GM21515 (cell line): ENCODE data around the gene PF4V1.

Experiments used
- ATAC-seq: cut with Tn5 transposase; IDR thresholded peaks from one replicate; pipeline ENCODE4 v1.9.1; 2021; ENCODE audit not compliant: unreplicated experiment

PF4V1 gene

DNA sequence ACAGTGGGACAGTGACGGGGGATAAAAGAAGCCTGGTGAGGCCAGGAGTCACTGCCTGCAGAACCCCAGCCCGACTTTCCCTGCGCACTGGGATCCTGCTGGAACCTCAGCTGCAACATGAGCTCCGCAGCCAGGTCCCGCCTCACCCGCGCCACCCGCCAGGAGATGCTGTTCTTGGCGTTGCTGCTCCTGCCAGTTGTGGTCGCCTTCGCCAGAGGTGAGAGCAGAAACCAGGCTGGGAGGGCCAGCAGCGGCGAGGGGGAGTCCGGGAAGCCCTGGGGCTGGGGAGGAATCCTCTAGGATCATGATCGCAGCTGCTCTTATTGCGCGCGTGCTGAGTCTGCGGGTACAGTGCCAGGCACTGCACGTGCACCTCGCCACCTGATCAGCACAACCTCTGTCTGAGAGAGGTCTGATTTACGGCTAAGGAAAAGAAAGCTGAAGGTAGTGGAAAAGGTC, at the start of gene PF4V1:
TSS of gene PF4V1 (plus strand) at position 51 of the 459 bp plus-strand sequence. CDS start at position 118, 67 bp downstream.
- ATAC-seq: no peak

GRCh38 chr4:73810191-73810590, 42.9 kb upstream of the PF4V1 start:
- ATAC-seq: no peak

GRCh38 chr4:73811841-73812240, 41.3 kb upstream of the PF4V1 start:
- no peak for ATAC-seq

DNA sequence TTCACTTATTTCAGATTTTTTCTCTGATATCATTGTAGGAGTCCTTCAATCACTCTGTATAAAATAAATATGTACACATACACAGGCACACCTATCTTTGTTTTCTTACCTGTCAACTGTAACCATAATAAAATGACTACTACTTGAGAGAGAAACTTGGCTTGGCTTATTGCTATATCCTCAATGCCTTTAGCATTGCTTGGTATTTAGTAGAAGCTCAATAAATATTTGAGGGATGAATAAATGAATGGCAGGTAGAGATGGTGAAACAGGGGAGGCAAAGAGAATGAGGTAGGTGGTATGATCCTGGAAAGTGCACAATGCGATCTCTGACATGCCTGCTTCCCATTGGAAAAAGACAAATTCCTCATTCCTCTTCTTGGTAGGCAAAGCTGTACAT, 38.4 kb upstream of the PF4V1 start:
- ATAC-seq: no peak

- ATAC-seq: no peak
Observed at GRCh38 chr4:73815145-73815544, 38.0 kb upstream of the PF4V1 start.

DNA sequence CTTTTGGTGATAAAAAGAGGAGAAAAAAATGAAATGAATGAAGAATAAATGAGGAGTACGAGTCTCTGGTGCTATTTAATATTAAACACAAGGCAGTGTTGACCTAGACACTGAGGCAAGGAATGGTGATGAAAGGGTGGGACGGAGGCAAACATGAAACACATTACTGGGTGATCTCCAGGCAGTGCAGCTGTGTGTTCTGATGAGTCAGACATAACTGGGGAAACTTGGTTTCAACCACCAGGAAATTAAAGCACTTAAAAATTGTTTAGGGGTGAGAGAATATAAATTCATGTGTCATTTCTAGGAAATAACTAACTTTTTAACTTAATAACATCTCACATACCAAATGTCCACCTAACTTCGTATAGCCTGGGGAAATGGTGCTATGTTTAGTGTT, 36.3 kb upstream of the PF4V1 start:
- ATAC-seq: no peak

- ATAC-seq: no peak
Observed at GRCh38 chr4:73817341-73817740, 35.8 kb upstream of the PF4V1 start.

DNA sequence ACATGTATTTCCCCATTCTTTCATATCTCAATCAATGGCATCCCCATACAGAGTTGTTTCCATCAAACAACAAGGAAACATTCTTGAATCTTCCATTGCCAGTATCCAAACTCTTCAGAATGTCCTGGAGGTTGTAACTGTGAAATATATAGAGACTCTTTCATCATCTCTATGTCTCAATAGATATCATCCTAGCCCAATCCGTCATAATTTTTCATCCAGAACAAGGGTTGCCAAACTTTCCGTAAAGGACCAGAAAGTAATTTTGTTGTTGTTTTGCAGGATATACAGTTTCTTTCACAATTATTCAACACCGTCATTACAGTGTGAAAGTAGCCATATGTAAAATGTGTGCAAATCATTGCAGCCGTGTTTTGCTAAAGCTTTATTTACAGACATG, 31.8 kb upstream of the PF4V1 start:
- ATAC-seq: no peak

- no peak for ATAC-seq
Observed at GRCh38 chr4:73822389-73822788, 30.7 kb upstream of the PF4V1 start.

GRCh38 chr4:73822812-73823504, 30.1 kb upstream of the PF4V1 start:
- no peak for ATAC-seq

DNA sequence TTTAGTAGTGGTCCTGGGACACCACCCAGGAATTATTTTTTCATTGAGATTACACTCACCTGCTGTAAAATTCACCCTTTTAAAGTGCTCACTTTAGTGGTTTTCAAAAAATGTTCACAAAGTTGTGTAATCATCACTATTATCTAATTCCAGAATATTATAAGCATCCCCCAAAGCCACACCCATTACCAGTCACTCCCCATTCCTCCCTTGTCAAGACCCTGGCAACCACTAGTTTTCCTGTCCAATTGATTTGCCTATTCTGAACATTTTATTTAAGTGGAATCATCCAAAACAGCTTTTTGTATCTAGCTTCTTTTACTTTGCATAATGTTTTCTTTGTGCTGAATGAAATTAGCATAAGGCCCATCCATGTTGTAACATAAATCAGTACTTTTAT, 29.3 kb upstream of the PF4V1 start:
- no peak for ATAC-seq

DNA sequence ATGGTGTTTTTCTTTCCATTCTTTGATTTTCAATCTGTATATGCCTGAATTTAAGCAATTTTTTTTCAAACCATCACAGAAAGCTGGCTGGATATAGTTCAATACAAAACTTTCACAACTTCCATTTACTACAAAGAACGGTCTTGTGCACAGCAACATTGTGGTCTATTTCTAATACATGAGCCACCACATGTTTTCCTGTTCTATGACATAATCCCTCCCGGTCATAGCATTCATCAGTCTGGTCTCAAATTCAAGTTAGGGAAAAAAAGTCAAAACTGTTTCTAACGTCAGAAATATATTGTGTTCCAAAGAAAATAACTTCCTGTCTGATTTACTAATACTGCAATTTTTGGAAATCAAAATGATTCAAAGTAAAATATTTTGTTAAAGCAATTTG, 24.1 kb upstream of the PF4V1 start:
- ATAC-seq: no peak

GRCh38 chr4:73831569-73831968, 21.5 kb upstream of the PF4V1 start:
- no peak for ATAC-seq

DNA sequence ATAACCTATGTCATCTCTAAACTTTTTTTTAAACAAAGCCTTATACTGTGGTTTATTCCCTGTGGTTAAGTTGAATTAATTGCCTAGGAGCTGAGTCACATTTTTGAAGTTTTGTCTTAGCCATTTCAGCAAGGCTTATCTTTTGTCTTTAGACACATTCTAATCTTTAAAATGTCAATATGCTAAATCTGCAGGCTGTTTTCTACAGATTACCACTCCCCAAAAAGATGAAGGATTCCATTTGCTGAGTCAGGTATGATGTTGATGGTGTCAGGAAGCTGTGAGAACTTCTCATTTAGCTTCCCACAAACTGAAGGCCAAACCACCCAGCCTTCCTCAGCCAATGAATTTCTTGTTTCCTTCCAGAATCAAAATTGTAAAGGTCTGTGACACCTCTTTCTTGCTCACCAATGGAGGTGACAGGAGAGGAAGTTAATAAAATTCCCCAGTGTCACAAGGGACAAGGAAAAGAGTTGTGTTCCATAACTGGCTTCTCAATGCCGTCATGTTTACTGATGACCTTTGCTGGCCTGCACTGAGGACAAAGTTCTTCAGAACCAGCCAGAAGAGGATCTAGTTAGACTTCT, 20.4 kb upstream of the PF4V1 start:
- no peak for ATAC-seq

- no peak for ATAC-seq
Observed at GRCh38 chr4:73836373-73837279, 16.5 kb upstream of the PF4V1 start, which contains the start of gene CXCL6. Gene CXCL6 (plus strand): TSS chr4:73836678. CDS start chr4:73836751, 73 bp downstream.

DNA sequence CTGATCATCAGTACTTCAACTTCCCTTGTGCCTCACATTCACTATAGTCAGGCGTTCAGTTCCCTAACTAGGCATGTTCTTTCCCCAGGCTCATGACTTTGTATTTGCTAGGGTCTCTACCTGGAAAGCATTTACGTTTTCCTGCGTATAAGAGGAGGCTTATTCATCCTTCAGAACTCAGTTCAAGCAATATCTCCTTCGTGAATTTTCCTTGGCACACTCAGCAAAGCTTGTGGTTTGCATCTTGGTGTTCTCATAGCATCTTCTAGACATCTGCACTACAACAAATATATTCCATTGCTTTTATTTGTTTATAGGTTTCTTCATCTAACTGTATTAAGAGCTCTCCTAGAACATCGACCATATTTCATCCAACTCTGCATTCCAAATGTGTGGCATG, 14.0 kb upstream of the PF4V1 start:
- ATAC-seq: no peak

- no peak for ATAC-seq
Observed at GRCh38 chr4:73839715-73840114, 13.4 kb upstream of the PF4V1 start.

GRCh38 chr4:73841243-73841925, 11.7 kb upstream of the PF4V1 start:
- ATAC-seq: no peak

GRCh38 chr4:73842696-73843095, 10.4 kb upstream of the PF4V1 start:
- no peak for ATAC-seq

DNA sequence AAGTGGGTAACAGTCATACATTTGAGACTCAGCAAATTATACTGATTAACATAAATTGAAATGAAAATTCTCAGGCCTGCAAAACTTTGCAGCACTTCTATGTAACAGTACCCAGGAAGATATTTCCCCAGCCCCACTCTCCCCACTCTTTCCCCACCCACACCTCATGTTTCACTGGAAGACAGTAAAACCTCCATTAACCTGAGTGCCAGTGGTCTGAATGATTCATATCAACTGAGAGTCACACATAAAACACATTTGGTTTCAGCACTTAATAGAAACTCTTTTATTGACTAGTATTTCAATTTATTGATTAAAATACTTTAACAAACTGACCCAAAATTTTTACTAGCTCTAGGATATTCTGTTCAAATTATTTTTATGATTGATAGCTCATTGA, 9.7 kb upstream of the PF4V1 start:
- ATAC-seq: no peak

- no peak for ATAC-seq
Observed at GRCh38 chr4:73844345-73844744, 8.8 kb upstream of the PF4V1 start.
